ENCODE data around the gene CKMT1A. TPM values are rescaled to one million over a fixed set of nuclear protein-coding genes. Genes with fewer than 3 reads are reported as not detected.

Gene CKMT1A
- total RNA-seq, 1 donor from 2014 or later = not detected

DNA sequence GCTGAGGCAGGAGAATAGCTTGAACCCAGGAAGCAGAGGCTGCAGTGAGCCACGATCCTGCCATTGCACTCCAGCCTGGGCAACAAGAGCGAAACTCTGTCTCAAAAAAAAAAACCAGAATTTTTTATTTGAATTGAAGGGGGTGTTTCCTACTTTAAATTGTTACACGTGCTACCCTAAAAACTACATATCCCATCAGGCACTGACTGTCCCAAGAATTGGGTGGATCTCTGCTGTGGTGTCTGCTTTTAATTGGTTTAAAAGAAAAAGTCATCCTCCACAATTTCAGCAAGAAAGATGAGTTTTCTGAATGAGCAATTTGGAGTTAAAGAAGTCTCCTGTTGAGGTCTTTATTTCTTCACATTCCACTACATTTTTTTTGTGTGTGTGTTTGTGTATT is 54.7 kb downstream of the CKMT1A start:
- no peak for DNase-seq (ENCODE audit: low read depth)

Other genes starting within 250 kb of the CKMT1A start
- 58.5 and 143 TPM in 2 replicates for gene TP53BP1, start 200.7 kb upstream of the CKMT1A start, total RNA-seq
- 0.52 and 6.1 TPM in 2 replicates for gene MAP1A, start 176.3 kb upstream of the CKMT1A start, total RNA-seq
- gene PPIP5K1, start 103.7 kb upstream of the CKMT1A start, total RNA-seq = 9.6 and 43.3 TPM in 2 replicates
- 0.10 and 1.9 TPM in 2 replicates for gene CKMT1B, start 99.8 kb upstream of the CKMT1A start, total RNA-seq
- gene STRC, start 75.1 kb upstream of the CKMT1A start, total RNA-seq = 0.05 TPM in 1 of 2 replicates, not detected in the other
- gene CATSPER2, start 45.0 kb upstream of the CKMT1A start, total RNA-seq = 0.52 and 0.60 TPM in 2 replicates
- 129 and 275 TPM in 2 replicates for gene PDIA3, start 52.6 kb downstream of the CKMT1A start, total RNA-seq
- gene ELL3, start 83.1 kb downstream of the CKMT1A start, total RNA-seq = 5.9 and 11.6 TPM in 2 replicates
- 765 and 780 TPM in 2 replicates for gene SERF2, start 98.5 kb downstream of the CKMT1A start, total RNA-seq
- gene SERINC4, start 106.4 kb downstream of the CKMT1A start, total RNA-seq = 0.05 TPM in 1 of 2 replicates, not detected in the other
- 3.0 and 4.0 TPM in 2 replicates for gene HYPK, start 106.7 kb downstream of the CKMT1A start, total RNA-seq
- gene MFAP1, start 130.8 kb downstream of the CKMT1A start, total RNA-seq = 34.7 and 54.1 TPM in 2 replicates
- 3.8 and 17.0 TPM in 2 replicates for gene WDR76, start 133.1 kb downstream of the CKMT1A start, total RNA-seq